Activated T-cell treated with anti-CD3 and anti-CD28 coated beads, Interleukin-2, amount 50 U/mL, for 24 hours (primary cell): Measurements from ENCODE around the gene THBD.

Experiments
- DNase-seq: peaks from one replicate; pipeline ENCODE4 v3.0.0-alpha.2; 2020
- H3K27ac Mint-ChIP-seq: 2 replicates; pipeline ENCODE4 v1.8.0; 2020; ENCODE audit warnings: mild to moderate bottlenecking, mixed read lengths
- H3K27me3 Mint-ChIP-seq: 2 replicates; pipeline ENCODE4 v1.8.0; 2020; ENCODE audit warnings: mixed read lengths
- H3K36me3 Mint-ChIP-seq: 2 replicates; pipeline ENCODE4 v1.8.0; 2020; ENCODE audit warnings: low read depth, mixed read lengths
- H3K4me1 Mint-ChIP-seq: 2 replicates; pipeline ENCODE4 v1.8.0; 2020; ENCODE audit warnings: low read depth, mixed read lengths
- H3K4me3 Mint-ChIP-seq: 2 replicates; pipeline ENCODE4 v1.8.0; 2020; ENCODE audit warnings: mild to moderate bottlenecking, moderate library complexity, mixed read lengths
- H3K9me3 Mint-ChIP-seq: 2 replicates; pipeline ENCODE4 v1.8.0; 2020; ENCODE audit warnings: mixed read lengths

Gene THBD

DNA sequence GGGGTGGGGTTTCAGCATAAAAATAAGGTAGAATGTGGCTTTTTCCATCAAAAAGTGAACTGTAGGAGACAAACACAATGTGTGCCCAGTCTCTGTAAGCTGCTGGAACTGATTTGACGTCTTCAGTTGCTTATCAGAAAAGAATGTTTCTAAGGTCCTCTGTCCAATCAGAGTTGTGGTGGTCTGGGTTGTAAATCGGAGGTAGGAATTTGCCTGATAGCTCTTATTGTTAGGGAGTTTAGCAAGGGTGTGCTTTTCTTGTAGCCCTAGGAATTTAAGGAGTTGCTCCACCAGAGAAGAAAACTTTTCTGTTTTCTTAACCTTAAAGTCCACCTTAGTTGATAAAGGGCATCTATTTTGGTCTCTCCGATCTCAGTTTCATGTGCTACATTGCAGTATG is 24.8 kb downstream of the THBD start:
- Mint-ChIP-seq H3K4me1 (no peaks in the 10 kb centered on the region), H3K27ac (no peak overlapping the region), H3K4me3 (no peak overlapping the region), H3K36me3 (no peaks in the 10 kb centered on the region), H3K27me3 (no peaks in the 10 kb centered on the region), H3K9me3 (no peaks in the 10 kb centered on the region)
- DNase-seq = no peak

DNA sequence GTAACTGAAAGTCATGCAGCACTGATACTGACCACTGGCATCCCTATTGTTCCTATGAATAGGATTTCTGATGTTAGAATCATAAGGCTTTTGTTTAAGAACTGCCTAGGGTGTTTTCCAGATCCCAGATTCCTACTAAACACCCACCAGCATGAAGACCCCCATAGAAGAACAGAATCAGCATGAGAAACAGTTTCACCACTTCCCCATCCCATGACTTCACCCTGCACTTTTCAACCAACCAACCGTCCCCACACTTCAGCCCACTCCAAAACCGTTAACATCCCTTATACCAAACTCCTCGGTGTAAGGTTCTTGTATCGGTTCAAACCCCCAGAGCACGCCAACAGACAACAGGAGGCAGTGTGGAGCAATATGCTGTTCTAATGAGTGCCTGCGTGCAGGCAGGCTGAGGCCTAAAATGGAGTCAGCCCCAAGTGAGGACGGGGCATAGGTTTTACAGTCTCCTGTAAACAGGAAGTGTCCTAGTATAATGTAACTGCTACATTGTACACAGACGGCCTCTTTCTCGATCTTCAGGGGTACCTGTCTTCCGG is 25.8 kb downstream of the THBD start:
- no peaks in the 10 kb centered on the region for H3K4me1 Mint-ChIP-seq
- no peaks in the 10 kb centered on the region for H3K27me3 Mint-ChIP-seq
- H3K27ac Mint-ChIP-seq = no peak overlapping the region
- no peak for DNase-seq
- H3K36me3 Mint-ChIP-seq = no peaks in the 10 kb centered on the region
- H3K4me3 Mint-ChIP-seq = no peak overlapping the region
- H3K9me3 Mint-ChIP-seq = no peaks in the 10 kb centered on the region

DNA sequence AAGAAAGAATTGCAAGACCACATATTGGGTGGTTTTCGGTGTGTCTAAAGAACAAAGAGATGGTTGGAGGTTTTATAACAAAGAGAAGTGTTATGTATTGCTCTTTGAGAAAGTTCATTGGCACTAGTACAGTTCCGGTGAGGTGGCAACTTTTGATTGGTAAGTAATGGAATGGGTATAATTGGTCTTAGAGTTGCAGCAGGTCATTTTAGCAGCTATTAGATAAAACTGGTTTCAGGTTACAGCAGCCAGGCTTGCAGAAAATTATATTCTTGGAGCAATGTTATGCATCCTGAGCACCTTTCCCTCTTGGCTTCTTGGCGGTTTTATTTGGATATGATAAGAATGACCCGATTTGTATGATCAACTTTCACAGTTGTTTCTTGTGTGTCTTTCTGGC is 26.6 kb downstream of the THBD start:
- no peak for DNase-seq
- H3K4me3 Mint-ChIP-seq = no peak overlapping the region
- no peaks in the 10 kb centered on the region for H3K36me3 Mint-ChIP-seq
- no peaks in the 10 kb centered on the region for H3K27me3 Mint-ChIP-seq
- H3K27ac Mint-ChIP-seq = no peak overlapping the region
- H3K4me1 Mint-ChIP-seq = no peaks in the 10 kb centered on the region
- no peaks in the 10 kb centered on the region for H3K9me3 Mint-ChIP-seq

GRCh38 chr20:23021951-23022350 is 27.5 kb downstream of the THBD start:
- Mint-ChIP-seq H3K27ac (no peak overlapping the region), H3K27me3 (no peaks in the 10 kb centered on the region), H3K4me1 (no peaks in the 10 kb centered on the region), H3K4me3 (no peak overlapping the region), H3K9me3 (no peaks in the 10 kb centered on the region), H3K36me3 (no peaks in the 10 kb centered on the region)
- DNase-seq = no peak

- H3K27ac Mint-ChIP-seq = no peak overlapping the region
- no peak overlapping the region for H3K4me3 Mint-ChIP-seq
- no peaks in the 10 kb centered on the region for H3K4me1 Mint-ChIP-seq
- no peaks in the 10 kb centered on the region for H3K27me3 Mint-ChIP-seq
- H3K9me3 Mint-ChIP-seq = no peaks in the 10 kb centered on the region
- H3K36me3 Mint-ChIP-seq = no peaks in the 10 kb centered on the region
- DNase-seq = no peak
These were observed 27.9 kb downstream of the THBD start for GRCh38 chr20:23021541-23021940.

- H3K27ac Mint-ChIP-seq = no peak overlapping the region
- H3K36me3 Mint-ChIP-seq = no peaks in the 10 kb centered on the region
- no peaks in the 10 kb centered on the region for H3K27me3 Mint-ChIP-seq
- no peak for DNase-seq
- no peak overlapping the region for H3K4me3 Mint-ChIP-seq
- H3K4me1 Mint-ChIP-seq = no peaks in the 10 kb centered on the region
- H3K9me3 Mint-ChIP-seq = no peaks in the 10 kb centered on the region
These were observed 29.0 kb downstream of the THBD start for GRCh38 chr20:23020230-23021018.

GRCh38 chr20:23019403-23019802 is 30.1 kb downstream of the THBD start:
- no peaks in the 10 kb centered on the region for H3K4me1 Mint-ChIP-seq
- no peaks in the 10 kb centered on the region for H3K9me3 Mint-ChIP-seq
- no peak overlapping the region for H3K4me3 Mint-ChIP-seq
- DNase-seq = no peak
- no peak overlapping the region for H3K27ac Mint-ChIP-seq
- no peaks in the 10 kb centered on the region for H3K36me3 Mint-ChIP-seq
- no peaks in the 10 kb centered on the region for H3K27me3 Mint-ChIP-seq

GRCh38 chr20:23018941-23019340 is 30.5 kb downstream of the THBD start:
- no peak overlapping the region for H3K4me3 Mint-ChIP-seq

GRCh38 chr20:23018432-23018831 is 31.0 kb downstream of the THBD start:
- no peak for DNase-seq
- no peak overlapping the region for H3K4me3 Mint-ChIP-seq
- no peak overlapping the region for H3K27ac Mint-ChIP-seq
- H3K9me3 Mint-ChIP-seq = no peaks in the 10 kb centered on the region
- no peaks in the 10 kb centered on the region for H3K36me3 Mint-ChIP-seq
- no peaks in the 10 kb centered on the region for H3K27me3 Mint-ChIP-seq
- no peaks in the 10 kb centered on the region for H3K4me1 Mint-ChIP-seq

More at GRCh38 chr20:23018941-23019340, 30.5 kb downstream of the THBD start:
- Mint-ChIP-seq H3K27me3 (no peaks in the 10 kb centered on the region), H3K9me3 (no peaks in the 10 kb centered on the region), H3K27ac (no peak overlapping the region), H3K4me1 (no peaks in the 10 kb centered on the region), H3K36me3 (no peaks in the 10 kb centered on the region)
- no peak for DNase-seq

DNA sequence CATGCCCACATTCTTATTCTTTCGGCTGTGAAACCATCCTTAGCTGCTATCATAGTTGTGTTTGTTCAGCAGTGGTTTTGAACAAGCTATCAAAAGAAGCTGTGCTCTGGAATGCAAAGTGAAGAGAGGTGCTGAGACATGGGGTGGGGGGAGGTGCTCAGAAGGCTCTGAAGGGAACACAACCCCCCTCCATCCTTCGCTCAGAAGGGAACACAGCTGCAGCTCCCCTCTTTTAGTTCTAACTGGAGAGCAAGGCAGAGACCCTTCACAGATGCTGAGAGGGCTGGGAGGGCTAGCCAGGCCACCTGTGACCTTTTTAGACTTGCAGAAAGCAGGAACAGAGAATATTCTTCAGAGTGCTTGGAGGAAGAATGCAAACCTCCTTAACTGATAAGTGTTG is 32.0 kb downstream of the THBD start:
- DNase-seq = no peak
- no peaks in the 10 kb centered on the region for H3K9me3 Mint-ChIP-seq
- H3K4me3 Mint-ChIP-seq = no peak overlapping the region
- no peaks in the 10 kb centered on the region for H3K27me3 Mint-ChIP-seq
- no peak overlapping the region for H3K27ac Mint-ChIP-seq
- H3K36me3 Mint-ChIP-seq = no peaks in the 10 kb centered on the region
- no peaks in the 10 kb centered on the region for H3K4me1 Mint-ChIP-seq

DNA sequence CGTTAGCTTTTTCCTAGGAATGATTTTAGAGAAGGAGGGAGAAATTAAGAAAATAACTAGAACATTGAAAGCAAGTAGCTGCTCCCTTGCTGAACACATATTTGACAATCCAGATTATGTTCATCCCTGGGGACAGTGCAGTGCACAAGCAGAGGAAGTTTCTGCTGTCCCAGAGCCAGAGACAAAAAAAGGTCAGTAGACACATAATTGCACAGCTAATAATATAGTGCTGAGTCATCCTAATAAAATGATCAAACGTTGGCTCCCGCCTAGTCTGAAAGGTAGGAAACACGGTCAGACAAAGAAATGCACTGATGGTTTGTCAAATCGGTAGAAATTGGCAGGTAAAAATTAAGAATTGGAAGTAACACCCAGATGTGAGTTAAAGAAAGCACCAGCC is 36.0 kb downstream of the THBD start:
- H3K27ac Mint-ChIP-seq = no peak overlapping the region
- DNase-seq = no peak
- no peaks in the 10 kb centered on the region for H3K4me1 Mint-ChIP-seq
- H3K9me3 Mint-ChIP-seq = no peaks in the 10 kb centered on the region
- H3K4me3 Mint-ChIP-seq = no peak overlapping the region
- no peaks in the 10 kb centered on the region for H3K27me3 Mint-ChIP-seq
- no peaks in the 10 kb centered on the region for H3K36me3 Mint-ChIP-seq

- no peak overlapping the region for H3K27ac Mint-ChIP-seq
- H3K4me1 Mint-ChIP-seq = no peaks in the 10 kb centered on the region
- DNase-seq = no peak
- no peaks in the 10 kb centered on the region for H3K36me3 Mint-ChIP-seq
- H3K4me3 Mint-ChIP-seq = no peak overlapping the region
- no peaks in the 10 kb centered on the region for H3K9me3 Mint-ChIP-seq
- no peaks in the 10 kb centered on the region for H3K27me3 Mint-ChIP-seq
These were observed 38.3 kb downstream of the THBD start for GRCh38 chr20:23011008-23011721.

DNA sequence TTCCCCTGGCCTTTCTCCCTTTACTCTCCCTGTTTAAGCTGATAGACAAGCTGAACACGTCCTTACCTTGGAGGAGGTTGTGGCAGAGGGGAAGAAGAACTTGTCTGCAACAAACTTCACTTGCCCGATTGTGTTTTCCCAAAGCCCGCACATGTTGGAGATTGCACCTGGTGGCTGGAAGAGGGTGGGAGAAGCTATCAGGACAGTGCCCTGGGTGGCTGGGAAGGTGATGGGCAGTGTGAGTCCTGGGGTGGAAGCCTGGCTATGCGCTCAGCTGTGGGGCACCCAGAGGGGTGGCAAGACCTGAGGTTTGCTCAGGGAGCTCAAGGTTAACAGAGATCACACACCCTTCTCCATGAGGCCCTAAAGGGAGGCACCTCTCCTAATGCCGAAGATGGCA is 39.4 kb downstream of the THBD start:
- no peaks in the 10 kb centered on the region for H3K9me3 Mint-ChIP-seq
- no peak for DNase-seq
- H3K4me3 Mint-ChIP-seq = no peak overlapping the region

GRCh38 chr20:23009636-23010035 is 39.8 kb downstream of the THBD start:
- no peak overlapping the region for H3K4me3 Mint-ChIP-seq
- no peaks in the 10 kb centered on the region for H3K36me3 Mint-ChIP-seq
- H3K4me1 Mint-ChIP-seq = no peaks in the 10 kb centered on the region
- H3K27me3 Mint-ChIP-seq = no peaks in the 10 kb centered on the region
- no peaks in the 10 kb centered on the region for H3K9me3 Mint-ChIP-seq
- no peak overlapping the region for H3K27ac Mint-ChIP-seq
- no peak for DNase-seq

More for the DNA sequence above, 39.4 kb downstream of the THBD start:
- Mint-ChIP-seq H3K36me3 (no peaks in the 10 kb centered on the region), H3K4me1 (no peaks in the 10 kb centered on the region), H3K27me3 (no peaks in the 10 kb centered on the region), H3K27ac (no peak overlapping the region)

GRCh38 chr20:23008667-23009066 is 40.8 kb downstream of the THBD start:
- Mint-ChIP-seq H3K9me3 (no peaks in the 10 kb centered on the region), H3K27ac (no peak overlapping the region), H3K4me1 (no peaks in the 10 kb centered on the region)

More at GRCh38 chr20:23008667-23009066, 40.8 kb downstream of the THBD start:
- Mint-ChIP-seq H3K36me3 (no peaks in the 10 kb centered on the region), H3K4me3 (no peak overlapping the region), H3K27me3 (no peaks in the 10 kb centered on the region)
- DNase-seq = no peak
